Nephron progenitor cell (in vitro differentiated cells): ENCODE data around the gene GRPEL2.

Source experiments
- DNase-seq: peaks from one replicate; pipeline ENCODE4 v3.0.0; 2021
- H3K27ac Mint-ChIP-seq: 2 replicates; pipeline ENCODE4 v1.8.0; 2021; ENCODE audit warnings: mild to moderate bottlenecking, moderate library complexity, mixed read lengths
- H3K27me3 Mint-ChIP-seq: 2 replicates; pipeline ENCODE4 v1.8.0; 2021; ENCODE audit warnings: mild to moderate bottlenecking, low read depth, mixed read lengths; ENCODE audit not compliant: poor library complexity
- H3K36me3 Mint-ChIP-seq: 2 replicates; pipeline ENCODE4 v1.8.0; 2021; ENCODE audit warnings: low read depth, mixed read lengths
- H3K4me1 Mint-ChIP-seq: 2 replicates; pipeline ENCODE4 v1.8.0; 2021; ENCODE audit warnings: mixed read lengths
- H3K4me3 Mint-ChIP-seq: 2 replicates; pipeline ENCODE4 v1.8.0; 2021; ENCODE audit warnings: mild to moderate bottlenecking, moderate library complexity, mixed read lengths
- H3K9me3 Mint-ChIP-seq: 2 replicates; pipeline ENCODE4 v1.8.0; 2021; ENCODE audit warnings: mild to moderate bottlenecking, moderate library complexity, mixed read lengths
- TF ChIP-seq, protein P1 (sequence below): fragments of 200-600 bp; sonication (generic); IDR thresholded peaks from 2 replicates; pipeline ENCODE4 v1.5.0; 2021; ENCODE audit warnings: antibody characterized with exemption

The GRPEL2 gene

DNA sequence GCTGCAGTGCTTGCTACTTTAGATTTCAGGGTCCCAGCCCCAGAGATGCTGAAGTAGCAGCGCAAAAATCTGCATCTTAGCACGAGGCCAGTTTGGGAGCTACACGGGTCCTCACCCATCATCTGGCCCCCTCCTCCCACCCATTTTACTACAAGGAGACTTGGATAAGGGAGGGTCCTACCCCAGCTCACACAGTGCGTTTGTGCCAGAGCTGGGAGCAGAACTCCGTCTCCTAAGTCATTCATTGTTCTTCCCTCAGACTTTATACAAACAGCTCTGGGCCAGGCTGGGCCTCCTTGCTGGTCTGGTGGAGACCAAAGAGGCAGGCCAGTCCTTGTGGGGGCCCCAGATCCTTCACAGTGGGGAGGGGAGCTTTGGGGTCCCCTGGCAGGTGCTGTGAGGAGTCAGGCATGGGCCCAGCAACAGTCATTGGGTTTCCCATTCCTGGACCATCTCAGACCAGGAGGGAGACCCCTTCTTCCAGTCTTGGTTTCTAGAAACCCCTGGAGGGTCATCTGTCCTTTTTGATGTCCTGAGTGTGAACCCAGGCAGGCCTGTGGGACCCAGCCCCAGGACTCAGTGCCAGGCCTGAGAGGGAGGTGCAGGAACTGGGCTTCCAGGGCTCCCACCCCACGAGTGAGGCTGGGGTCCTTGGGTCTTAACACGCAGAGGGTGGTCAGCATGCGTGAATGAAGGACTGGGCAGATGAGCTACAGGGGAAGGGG lies 36.1 kb downstream of the GRPEL2 start:
- TF ChIP-seq, protein P1, sequence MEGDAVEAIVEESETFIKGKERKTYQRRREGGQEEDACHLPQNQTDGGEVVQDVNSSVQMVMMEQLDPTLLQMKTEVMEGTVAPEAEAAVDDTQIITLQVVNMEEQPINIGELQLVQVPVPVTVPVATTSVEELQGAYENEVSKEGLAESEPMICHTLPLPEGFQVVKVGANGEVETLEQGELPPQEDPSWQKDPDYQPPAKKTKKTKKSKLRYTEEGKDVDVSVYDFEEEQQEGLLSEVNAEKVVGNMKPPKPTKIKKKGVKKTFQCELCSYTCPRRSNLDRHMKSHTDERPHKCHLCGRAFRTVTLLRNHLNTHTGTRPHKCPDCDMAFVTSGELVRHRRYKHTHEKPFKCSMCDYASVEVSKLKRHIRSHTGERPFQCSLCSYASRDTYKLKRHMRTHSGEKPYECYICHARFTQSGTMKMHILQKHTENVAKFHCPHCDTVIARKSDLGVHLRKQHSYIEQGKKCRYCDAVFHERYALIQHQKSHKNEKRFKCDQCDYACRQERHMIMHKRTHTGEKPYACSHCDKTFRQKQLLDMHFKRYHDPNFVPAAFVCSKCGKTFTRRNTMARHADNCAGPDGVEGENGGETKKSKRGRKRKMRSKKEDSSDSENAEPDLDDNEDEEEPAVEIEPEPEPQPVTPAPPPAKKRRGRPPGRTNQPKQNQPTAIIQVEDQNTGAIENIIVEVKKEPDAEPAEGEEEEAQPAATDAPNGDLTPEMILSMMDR: no peak
- Mint-ChIP-seq H3K27me3 (peaks cover 6% of the 10 kb centered on the region), H3K36me3 (no peaks in the 10 kb centered on the region), H3K4me1 (peaks cover 73% of the 10 kb centered on the region), H3K9me3 (no peaks in the 10 kb centered on the region), H3K27ac (no peak overlapping the region), H3K4me3 (no peak overlapping the region)
- DNase-seq: no peak

DNA sequence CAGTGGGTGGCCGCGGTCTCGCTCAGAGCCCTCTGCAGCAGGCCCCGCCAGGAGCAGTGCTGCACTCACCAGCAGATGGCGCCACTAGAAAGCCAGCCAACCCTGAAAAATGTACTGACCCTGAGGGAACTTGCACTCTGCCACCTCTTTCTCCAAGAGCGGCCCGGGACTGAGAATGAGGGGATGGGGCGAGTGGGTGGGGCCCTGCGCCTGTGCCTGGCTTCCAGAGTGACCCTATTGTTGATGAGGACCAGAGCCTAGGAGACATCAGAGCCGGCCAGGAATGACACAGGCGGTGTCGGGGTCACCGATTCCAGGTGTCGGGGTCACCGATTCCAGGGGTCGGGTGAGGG lies 36.7 kb downstream of the GRPEL2 start:
- H3K4me1 Mint-ChIP-seq: peaks cover 78% of the 10 kb centered on the region
- H3K27ac Mint-ChIP-seq: peak overlapping the region; percentile 80
- peaks cover under 1% of the 10 kb centered on the region for H3K9me3 Mint-ChIP-seq
- TF ChIP-seq, protein P1: peak; percentile 84
- DNase-seq: peak; percentile 91
- peaks cover 6% of the 10 kb centered on the region for H3K27me3 Mint-ChIP-seq
- H3K36me3 Mint-ChIP-seq: no peaks in the 10 kb centered on the region
- H3K4me3 Mint-ChIP-seq: peak overlapping the region; percentile 44

DNA sequence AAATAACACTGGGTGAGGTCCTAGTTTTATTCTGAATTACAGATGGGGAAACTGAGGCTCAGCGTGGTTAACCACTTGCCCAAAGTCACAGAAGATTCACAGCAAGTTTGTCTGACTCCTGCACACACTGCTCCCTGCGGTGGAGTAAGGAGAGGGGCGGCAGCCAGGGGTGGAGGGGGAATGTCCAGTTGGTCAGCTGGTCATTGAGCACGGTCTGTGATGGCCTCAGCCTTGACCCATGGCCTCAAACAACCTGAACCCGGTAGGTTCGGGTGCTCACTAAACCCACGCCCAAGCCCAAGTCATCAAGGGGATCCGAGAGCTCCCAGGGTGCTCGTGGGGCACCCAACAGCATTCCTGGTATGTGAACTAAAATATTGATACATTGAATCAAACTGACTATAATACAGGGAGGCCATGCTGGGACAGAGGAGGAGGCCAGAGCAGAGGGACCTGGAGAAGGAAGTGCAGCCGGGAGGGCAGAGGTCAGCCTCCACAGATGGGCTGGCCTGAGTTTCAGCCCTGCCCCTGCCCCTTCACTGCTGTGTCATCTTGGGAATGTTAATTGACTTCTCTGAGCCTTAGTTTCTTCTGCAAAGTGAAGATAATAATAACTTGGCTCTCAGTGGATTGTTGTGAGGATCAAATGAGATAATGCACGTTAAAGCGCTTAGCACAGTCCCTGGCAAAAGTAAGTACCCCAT lies 37.4 kb downstream of the GRPEL2 start:
- Mint-ChIP-seq H3K27ac (no peak overlapping the region), H3K27me3 (peaks cover 6% of the 10 kb centered on the region), H3K36me3 (no peaks in the 10 kb centered on the region), H3K4me3 (no peak overlapping the region), H3K4me1 (peaks cover 85% of the 10 kb centered on the region), H3K9me3 (peaks cover 3% of the 10 kb centered on the region)
- DNase-seq: no peak
- TF ChIP-seq, protein P1: no peak

DNA sequence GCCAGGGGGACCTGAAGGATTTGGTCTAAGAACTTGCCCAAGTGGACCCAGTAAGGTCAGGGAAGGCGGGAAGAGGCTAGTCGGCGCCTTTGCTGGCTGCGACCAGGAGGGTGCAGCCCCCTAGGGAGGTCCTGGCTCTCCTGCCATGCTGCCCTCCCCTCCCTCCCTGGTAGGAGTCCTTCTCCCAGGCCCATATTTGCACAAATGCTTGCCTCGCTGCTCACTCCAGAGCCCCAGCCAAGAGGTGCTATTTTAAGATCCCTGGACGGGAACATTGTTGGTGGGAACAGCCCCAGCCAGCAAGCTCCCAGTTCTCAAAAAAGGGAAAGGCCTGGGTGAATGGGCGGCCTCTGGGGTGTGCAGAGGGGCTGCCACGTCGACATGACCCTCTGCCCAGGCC lies 38.1 kb downstream of the GRPEL2 start:
- DNase-seq: no peak
- Mint-ChIP-seq H3K4me1 (peaks cover 88% of the 10 kb centered on the region), H3K4me3 (no peak overlapping the region), H3K36me3 (no peaks in the 10 kb centered on the region), H3K27me3 (peaks cover 6% of the 10 kb centered on the region), H3K27ac (no peak overlapping the region), H3K9me3 (peaks cover 6% of the 10 kb centered on the region)
- TF ChIP-seq, protein P1: no peak

DNA sequence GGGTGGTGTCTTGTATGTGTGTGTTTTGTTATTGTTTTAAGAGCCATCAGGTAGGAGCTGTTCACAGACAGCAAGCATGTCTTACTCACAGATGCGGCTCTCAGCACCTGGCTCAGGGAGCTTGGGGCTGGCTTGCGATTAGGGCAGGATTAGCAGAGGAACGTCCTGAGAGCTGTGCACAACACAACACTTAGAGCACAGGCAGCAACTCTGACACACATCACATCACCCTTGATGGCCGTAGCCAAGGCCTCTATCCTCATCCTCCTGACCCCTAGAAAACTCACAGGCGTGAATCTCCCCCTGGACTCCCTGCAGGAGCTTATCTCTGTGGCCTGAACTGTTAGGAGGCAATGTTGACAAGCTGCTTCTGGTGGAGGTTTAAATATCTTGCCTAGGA lies 40.9 kb downstream of the GRPEL2 start:
- no peaks in the 10 kb centered on the region for H3K36me3 Mint-ChIP-seq
- peak overlapping the region; percentile 6 for H3K4me3 Mint-ChIP-seq
- H3K9me3 Mint-ChIP-seq: peaks cover 8% of the 10 kb centered on the region
- H3K27me3 Mint-ChIP-seq: peaks cover 6% of the 10 kb centered on the region
- DNase-seq: no peak
- TF ChIP-seq, protein P1: no peak
- H3K4me1 Mint-ChIP-seq: peaks cover 91% of the 10 kb centered on the region
- H3K27ac Mint-ChIP-seq: peak overlapping the region; percentile 97
